Panc1 (cell line): ENCODE measurements around the gene MBTPS1. TPM values are rescaled to one million over a fixed set of nuclear protein-coding genes. Genes with fewer than 3 reads are reported as not detected.

Experiments used
- ATAC-seq: fragments of 200-7000 bp; cut with Tn5 transposase; 2 replicates; pipeline ENCODE4 v1.9.1; 2020; ENCODE audit warnings: mild to moderate bottlenecking, moderate library complexity
- BruUV-seq: library from RNA; stranded (reverse); fragments of 400-500 nt; replicated peaks from 2 replicates; lab custom pipeline; 2021; lab: Mats Ljungman, UMichigan
- CTCF ChIA-PET: fragments of 300-600 bp; sonication (Branson Sonifier 250); formaldehyde crosslinking; loops from one replicate; lab custom pipeline; 2022; ENCODE audit warnings: antibody characterized with exemption; lab: Charles Lee
- POLR2A ChIA-PET: fragments of 300-600 bp; sonication (Branson Sonifier 250); formaldehyde crosslinking; loops from one replicate; lab custom pipeline; 2022; ENCODE audit warnings: antibody characterized with exemption; lab: Charles Lee
- DNase-seq: peaks from one replicate; pipeline ENCODE4 v3.0.0-alpha.2; 2010; ENCODE audit warnings: low read depth, low spot score
- H3K27ac ChIP-seq: 2 replicates; pipeline ENCODE4 v1.5.1; 2011; ENCODE audit warnings: mild to moderate bottlenecking, low read length, inconsistent platforms
- H3K27me3 ChIP-seq: fragments of 200-500 bp; sonication (Bioruptor generic); 2 replicates; pipeline ENCODE4 v1.6.0; 2014; ENCODE audit warnings: low read length, inconsistent platforms; ENCODE audit not compliant: control insufficient read depth, insufficient read depth
- H3K36me3 ChIP-seq: fragments of 200-500 bp; sonication (Bioruptor generic); 2 replicates; pipeline ENCODE4 v1.5.1; 2014; ENCODE audit warnings: inconsistent platforms, mild to moderate bottlenecking, low read length, moderate library complexity; ENCODE audit not compliant: control insufficient read depth, insufficient read depth
- H3K4me1 ChIP-seq: 2 replicates; pipeline ENCODE4 v1.5.1; 2011; ENCODE audit warnings: inconsistent platforms, mild to moderate bottlenecking, low read length, moderate library complexity; ENCODE audit not compliant: control insufficient read depth, insufficient read depth
- H3K4me3 ChIP-seq, 2 experiments: 2 replicates each; pipeline ENCODE4 v1.5.1; 2011 to 2012; ENCODE audit warnings: low read depth in 2 of 2, low read length in 2 of 2, mild to moderate bottlenecking in 2 of 2, inconsistent platforms in 1 of 2, moderate library complexity in 1 of 2
- H3K9me3 ChIP-seq: fragments of 200-500 bp; sonication (Bioruptor generic); 2 replicates; pipeline ENCODE4 v1.5.1; 2014; ENCODE audit warnings: low read depth, mild to moderate bottlenecking, inconsistent platforms, low read length, moderate library complexity; ENCODE audit not compliant: control insufficient read depth, insufficient read depth
- POLR2AphosphoS5 ChIP-seq: IDR thresholded peaks from 2 replicates; pipeline ENCODE4 v1.6.1; 2012; ENCODE audit warnings: mild to moderate bottlenecking, low read depth, low read length, moderate library complexity
- SIN3A ChIP-seq: IDR thresholded peaks from 2 replicates; pipeline ENCODE4 v1.6.1; 2012; ENCODE audit warnings: low read depth, mild to moderate bottlenecking, low read length, moderate library complexity, borderline replicate concordance; ENCODE audit not compliant: insufficient read depth
- TCF7L2 ChIP-seq: IDR thresholded peaks from 2 replicates; pipeline ENCODE4 v1.6.1; 2011; ENCODE audit warnings: mild to moderate bottlenecking, low read depth, low read length, inconsistent platforms
- in situ Hi-C: cut with HindIII; loops from 2 replicates; pipeline ENCODE4 v1.10.0; 2016; ENCODE audit warnings: low sequenced_read_pairs, low pct_unique_long_range_greater_than_20kb
- intact Hi-C: fragments of 100-400 bp; cut with micrococcal nuclease; formaldehyde crosslinking; loops from one replicate; pipeline ENCODE4 v1.10.0; 2022; ENCODE audit not compliant: unreplicated experiment
- total RNA-seq: library from RNA; stranded (reverse); gene quantifications from one replicate; pipeline ENCODE4 v1.2.1, GENCODE V29; 2021; ENCODE audit not compliant: unreplicated experiment
- TF ChIP-seq, protein P1 (sequence below): fragments of 450-650 bp; IDR thresholded peaks from 2 replicates; pipeline ENCODE4 v1.5.1; 2017; ENCODE audit warnings: mild to moderate bottlenecking
- TF ChIP-seq, protein P2 (sequence below), 2 experiments: IDR thresholded peaks; 2 replicates each; pipeline ENCODE4 v1.6.1; 2011 to 2012; ENCODE audit warnings: low read depth in 2 of 2, control low read depth in 1 of 2, low read length in 1 of 2, mild to moderate bottlenecking in 1 of 2, moderate library complexity in 1 of 2; ENCODE audit not compliant: insufficient read depth in 1 of 2

MBTPS1 gene
- total RNA-seq, 1 experiment from 2014 or later: 66.8 TPM

DNA sequence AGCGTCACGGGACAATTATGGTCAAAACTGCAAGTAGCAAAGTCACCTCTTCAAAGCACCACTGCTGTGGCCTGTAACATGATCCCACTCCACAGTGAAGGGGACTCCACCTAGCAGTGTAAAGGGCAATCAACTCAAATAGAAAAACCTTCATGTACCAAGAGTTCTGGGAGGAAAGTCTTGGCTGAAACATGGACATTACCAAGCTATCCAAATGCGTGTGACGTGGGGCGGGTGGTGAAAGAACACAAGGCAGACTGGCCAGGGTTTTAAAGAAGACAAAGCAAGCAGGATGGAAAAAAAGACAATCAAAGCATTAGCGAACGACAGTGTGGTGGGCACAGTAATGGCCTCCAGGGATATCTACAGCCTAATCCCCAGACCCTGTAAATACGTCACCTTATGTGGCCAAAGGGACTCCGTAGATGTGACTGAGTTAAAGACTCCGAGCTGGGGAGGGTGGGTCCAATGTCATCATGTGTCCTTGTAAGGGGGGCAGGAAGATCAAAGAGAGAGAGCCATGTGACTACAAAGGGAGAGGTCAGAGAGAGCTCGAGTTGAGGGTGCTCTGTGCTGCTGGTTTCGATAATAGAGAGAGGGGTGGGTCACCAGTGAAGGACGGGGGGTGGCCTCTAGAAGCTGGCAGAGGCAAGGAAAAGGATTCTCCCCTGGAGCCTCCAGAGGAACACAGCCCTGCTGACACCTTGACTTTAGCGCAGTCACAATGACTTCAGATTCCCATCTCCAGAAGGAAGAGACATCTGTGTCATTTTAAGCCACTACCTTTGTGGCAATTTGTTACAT lies 22.3 kb upstream of the MBTPS1 start:
- H3K27ac ChIP-seq: peak overlapping the region; percentile 39; the same call in 1 of the 2 replicates

DNA sequence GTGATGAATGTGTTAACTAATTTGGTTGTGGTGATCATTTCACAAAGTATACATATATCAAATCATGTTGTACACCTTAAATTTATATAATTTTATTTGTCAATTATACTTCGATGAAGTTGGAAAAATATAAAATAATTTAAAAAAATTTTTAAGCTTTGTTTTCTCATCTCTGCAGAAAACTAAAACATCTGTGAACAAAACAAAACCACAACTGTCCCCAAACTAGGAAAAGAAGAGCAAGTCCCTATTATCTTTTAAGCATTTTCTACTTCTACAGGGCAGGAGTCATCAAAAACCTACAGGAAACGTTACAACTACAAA lies 21.7 kb upstream of the MBTPS1 start:
- TF ChIP-seq SIN3A (no peak), POLR2AphosphoS5 (no peak)
- TF ChIP-seq, protein P1, sequence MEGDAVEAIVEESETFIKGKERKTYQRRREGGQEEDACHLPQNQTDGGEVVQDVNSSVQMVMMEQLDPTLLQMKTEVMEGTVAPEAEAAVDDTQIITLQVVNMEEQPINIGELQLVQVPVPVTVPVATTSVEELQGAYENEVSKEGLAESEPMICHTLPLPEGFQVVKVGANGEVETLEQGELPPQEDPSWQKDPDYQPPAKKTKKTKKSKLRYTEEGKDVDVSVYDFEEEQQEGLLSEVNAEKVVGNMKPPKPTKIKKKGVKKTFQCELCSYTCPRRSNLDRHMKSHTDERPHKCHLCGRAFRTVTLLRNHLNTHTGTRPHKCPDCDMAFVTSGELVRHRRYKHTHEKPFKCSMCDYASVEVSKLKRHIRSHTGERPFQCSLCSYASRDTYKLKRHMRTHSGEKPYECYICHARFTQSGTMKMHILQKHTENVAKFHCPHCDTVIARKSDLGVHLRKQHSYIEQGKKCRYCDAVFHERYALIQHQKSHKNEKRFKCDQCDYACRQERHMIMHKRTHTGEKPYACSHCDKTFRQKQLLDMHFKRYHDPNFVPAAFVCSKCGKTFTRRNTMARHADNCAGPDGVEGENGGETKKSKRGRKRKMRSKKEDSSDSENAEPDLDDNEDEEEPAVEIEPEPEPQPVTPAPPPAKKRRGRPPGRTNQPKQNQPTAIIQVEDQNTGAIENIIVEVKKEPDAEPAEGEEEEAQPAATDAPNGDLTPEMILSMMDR: no peak
- CTCF ChIA-PET: no interaction called here
- Histone ChIP-seq H3K4me3 (no peak overlapping the region), H3K27ac (peak overlapping the region; percentile 39; the same call in 1 of the 2 replicates), H3K4me1 (no peaks in the 10 kb centered on the region; the same call in 1 of the 2 replicates), H3K36me3 (no peaks in the 10 kb centered on the region), H3K9me3 (no peaks in the 10 kb centered on the region), H3K27me3 (no peaks in the 10 kb centered on the region)
- intact Hi-C loops: no loop called here
- in situ Hi-C loops: no loop called here
- no peak for ATAC-seq
- DNase-seq: no peak
- POLR2A ChIA-PET: interaction anchor here (0.6 kb wide), 1 partner anchor 343 kb away, joined by 3 read pairs; no protein-coding TSS in a partner anchor
- BruUV-seq: no TSS peak

More for the DNA sequence above, 22.3 kb upstream of the MBTPS1 start:
- no peak overlapping the region for H3K4me3 ChIP-seq
- ChIA-PET CTCF (no interaction called here), POLR2A (interaction anchor here (0.6 kb wide), 1 partner anchor 342 kb away, joined by 3 read pairs; no protein-coding TSS in a partner anchor)
- no peak for ATAC-seq
- TF ChIP-seq, protein P2, sequence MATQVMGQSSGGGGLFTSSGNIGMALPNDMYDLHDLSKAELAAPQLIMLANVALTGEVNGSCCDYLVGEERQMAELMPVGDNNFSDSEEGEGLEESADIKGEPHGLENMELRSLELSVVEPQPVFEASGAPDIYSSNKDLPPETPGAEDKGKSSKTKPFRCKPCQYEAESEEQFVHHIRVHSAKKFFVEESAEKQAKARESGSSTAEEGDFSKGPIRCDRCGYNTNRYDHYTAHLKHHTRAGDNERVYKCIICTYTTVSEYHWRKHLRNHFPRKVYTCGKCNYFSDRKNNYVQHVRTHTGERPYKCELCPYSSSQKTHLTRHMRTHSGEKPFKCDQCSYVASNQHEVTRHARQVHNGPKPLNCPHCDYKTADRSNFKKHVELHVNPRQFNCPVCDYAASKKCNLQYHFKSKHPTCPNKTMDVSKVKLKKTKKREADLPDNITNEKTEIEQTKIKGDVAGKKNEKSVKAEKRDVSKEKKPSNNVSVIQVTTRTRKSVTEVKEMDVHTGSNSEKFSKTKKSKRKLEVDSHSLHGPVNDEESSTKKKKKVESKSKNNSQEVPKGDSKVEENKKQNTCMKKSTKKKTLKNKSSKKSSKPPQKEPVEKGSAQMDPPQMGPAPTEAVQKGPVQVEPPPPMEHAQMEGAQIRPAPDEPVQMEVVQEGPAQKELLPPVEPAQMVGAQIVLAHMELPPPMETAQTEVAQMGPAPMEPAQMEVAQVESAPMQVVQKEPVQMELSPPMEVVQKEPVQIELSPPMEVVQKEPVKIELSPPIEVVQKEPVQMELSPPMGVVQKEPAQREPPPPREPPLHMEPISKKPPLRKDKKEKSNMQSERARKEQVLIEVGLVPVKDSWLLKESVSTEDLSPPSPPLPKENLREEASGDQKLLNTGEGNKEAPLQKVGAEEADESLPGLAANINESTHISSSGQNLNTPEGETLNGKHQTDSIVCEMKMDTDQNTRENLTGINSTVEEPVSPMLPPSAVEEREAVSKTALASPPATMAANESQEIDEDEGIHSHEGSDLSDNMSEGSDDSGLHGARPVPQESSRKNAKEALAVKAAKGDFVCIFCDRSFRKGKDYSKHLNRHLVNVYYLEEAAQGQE (IDR thresholded peaks at IDR 0.05; ENCODE audit: insufficient read depth in 1 of 2, low read depth in 2 of 2, low read length in 1 of 2): no peak
- peak; percentile 22; the same call in 1 of the 2 replicates for TF ChIP-seq TCF7L2
- intact Hi-C loops: no loop called here
- H3K36me3 ChIP-seq: no peaks in the 10 kb centered on the region
- in situ Hi-C loops: no loop called here
- H3K4me1 ChIP-seq: no peaks in the 10 kb centered on the region; the same call in 1 of the 2 replicates
- no peaks in the 10 kb centered on the region for H3K27me3 ChIP-seq
- no peak for DNase-seq
- no TSS peak for BruUV-seq
- H3K9me3 ChIP-seq: no peaks in the 10 kb centered on the region

DNA sequence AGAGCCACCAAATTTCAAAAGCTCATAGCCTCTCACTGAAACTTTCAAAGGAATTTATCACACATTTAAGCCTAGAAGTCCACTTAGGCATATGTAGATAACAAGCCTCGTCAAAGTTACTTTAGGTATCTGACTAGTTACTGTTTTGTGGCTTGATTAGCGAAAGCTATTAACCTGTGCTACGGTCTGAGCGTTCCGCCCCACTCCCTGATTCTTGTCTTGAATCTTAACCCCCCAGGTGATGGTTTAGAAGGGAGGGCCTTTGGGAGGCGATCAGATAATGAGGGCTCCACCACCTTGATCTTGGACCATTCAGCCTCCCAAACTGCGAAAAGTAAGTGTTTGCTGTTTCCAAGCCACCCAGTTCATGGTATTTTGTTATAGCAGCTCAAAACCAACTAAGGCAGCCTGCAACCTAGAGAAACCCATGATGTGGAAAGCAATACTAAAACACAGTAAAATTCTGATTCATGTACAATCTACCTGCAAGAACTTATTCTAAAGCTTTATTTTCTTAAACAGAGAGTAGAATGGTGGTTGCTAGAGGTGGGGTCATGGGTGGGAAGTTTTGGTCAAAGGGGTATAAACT lies 21.1 kb upstream of the MBTPS1 start:
- intact Hi-C loops: no loop called here
- ChIA-PET POLR2A (interaction anchor here (0.5 kb wide), 1 partner anchor 154 kb away, joined by 4 read pairs; no protein-coding TSS in a partner anchor), CTCF (no interaction called here)
- Histone ChIP-seq H3K4me1 (no peaks in the 10 kb centered on the region; the same call in 1 of the 2 replicates), H3K27me3 (no peaks in the 10 kb centered on the region), H3K36me3 (no peaks in the 10 kb centered on the region), H3K9me3 (no peaks in the 10 kb centered on the region), H3K27ac (no peak overlapping the region), H3K4me3 (no peak overlapping the region)
- ATAC-seq (no peak), DNase-seq (no peak)
- no peak for TF ChIP-seq SIN3A
- TF ChIP-seq POLR2AphosphoS5: no peak
- TF ChIP-seq, protein P2 (IDR thresholded peaks at IDR 0.05; ENCODE audit: insufficient read depth in 1 of 2, low read depth in 2 of 2, low read length in 1 of 2): no peak
- TF ChIP-seq TCF7L2: no peak
- TF ChIP-seq, protein P1: no peak
- in situ Hi-C loops: no loop called here
- no TSS peak for BruUV-seq
